Erythroblast (primary cell): ENCODE data around the gene BMF.

Experiments used
- GATA1 ChIP-seq: IDR thresholded peaks from 2 replicates; pipeline ENCODE4 v1.6.1; 2011; ENCODE audit warnings: low read depth, mild to moderate bottlenecking, control low read depth, low read length, moderate library complexity
- POLR2A ChIP-seq: IDR thresholded peaks from 2 replicates; pipeline ENCODE4 v1.6.1; 2011; ENCODE audit warnings: mild to moderate bottlenecking, low read length

DNA sequence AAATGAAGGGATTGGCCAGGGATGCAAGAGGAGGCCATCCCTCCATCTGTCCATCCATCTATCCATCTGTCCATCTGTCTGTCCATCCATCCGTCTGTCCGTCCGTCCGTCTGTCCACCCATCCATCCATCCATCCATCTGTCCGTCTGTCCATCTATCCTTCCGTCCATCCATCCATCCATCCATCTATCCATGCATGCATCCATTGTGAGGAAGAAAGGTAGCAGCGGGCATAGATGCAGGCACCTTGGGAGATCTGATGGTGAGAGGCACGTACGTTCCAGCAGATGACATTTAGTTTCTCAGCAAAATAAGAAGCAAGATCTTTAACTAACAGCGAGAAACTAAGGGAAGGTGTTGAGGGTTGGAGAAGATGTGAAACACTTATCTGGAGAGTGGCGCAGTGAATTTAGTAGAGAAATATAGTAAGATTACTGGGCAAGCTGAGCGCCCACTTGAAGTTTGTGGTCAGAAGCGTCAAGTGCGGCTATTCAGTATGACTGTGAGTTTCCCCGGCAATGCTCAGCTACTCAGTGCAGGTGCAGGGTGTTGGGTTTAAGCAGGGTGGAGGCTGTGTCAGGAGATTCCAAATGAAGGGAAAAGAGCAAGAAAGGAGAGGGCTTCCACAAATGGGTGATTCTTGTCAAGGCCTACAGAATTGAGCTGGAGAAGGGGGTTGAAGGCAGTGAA is 47.3 kb downstream of the BMF start:
- TF ChIP-seq POLR2A, result no peak
- TF ChIP-seq GATA1, result no peak
